ENCODE results near the gene CNKSR1. TPM values are rescaled to one million over a fixed set of nuclear protein-coding genes. Genes with fewer than 3 reads are reported as not detected.

CNKSR1 gene
- total RNA-seq, 1 donor from 2014 or later: 16.5 TPM

- H3K4me3 Mint-ChIP-seq: no peak overlapping the region
- H3K4me1 Mint-ChIP-seq (ENCODE audit: unreplicated experiment): peaks cover 24% of the 10 kb centered on the region
- no peaks in the 10 kb centered on the region for H3K36me3 Mint-ChIP-seq
- H3K27ac Mint-ChIP-seq: peak overlapping the region; percentile 32
- TF ChIP-seq CTCF (conservative IDR thresholded peaks at IDR 0.05): no peak
- H3K9me3 Mint-ChIP-seq: no peaks in the 10 kb centered on the region
- no peak for DNase-seq (ENCODE audit: extremely low spot score, unreplicated experiment)
- peaks cover 18% of the 10 kb centered on the region for H3K27me3 Mint-ChIP-seq
These were observed 23.1 kb downstream of the CNKSR1 start for GRCh38 chr1:26200413-26200812.

- no peak for TF ChIP-seq CTCF (conservative IDR thresholded peaks at IDR 0.05)
- no peak for DNase-seq (ENCODE audit: extremely low spot score, unreplicated experiment)
- Mint-ChIP-seq H3K27me3 (peaks cover 18% of the 10 kb centered on the region), H3K9me3 (no peaks in the 10 kb centered on the region), H3K4me3 (no peak overlapping the region), H3K27ac (no peak overlapping the region), H3K36me3 (no peaks in the 10 kb centered on the region), H3K4me1 (ENCODE audit: unreplicated experiment) (peaks cover 24% of the 10 kb centered on the region)
These were observed 26.5 kb downstream of the CNKSR1 start for GRCh38 chr1:26203642-26204318.

GRCh38 chr1:26210147-26210870 is 33.0 kb downstream of the CNKSR1 start:
- Mint-ChIP-seq H3K4me3 (no peak overlapping the region), H3K9me3 (no peaks in the 10 kb centered on the region), H3K27me3 (no peaks in the 10 kb centered on the region), H3K27ac (no peak overlapping the region), H3K4me1 (ENCODE audit: unreplicated experiment) (no peaks in the 10 kb centered on the region), H3K36me3 (no peaks in the 10 kb centered on the region)
- no peak for DNase-seq (ENCODE audit: extremely low spot score, unreplicated experiment)
- TF ChIP-seq CTCF (conservative IDR thresholded peaks at IDR 0.05): no peak

GRCh38 chr1:26212726-26213125 is 35.4 kb downstream of the CNKSR1 start:
- Mint-ChIP-seq H3K36me3 (no peaks in the 10 kb centered on the region), H3K27ac (no peak overlapping the region), H3K4me3 (no peak overlapping the region), H3K4me1 (ENCODE audit: unreplicated experiment) (no peaks in the 10 kb centered on the region), H3K9me3 (no peaks in the 10 kb centered on the region), H3K27me3 (no peaks in the 10 kb centered on the region)
- DNase-seq (ENCODE audit: extremely low spot score, unreplicated experiment): no peak
- no peak for TF ChIP-seq CTCF (conservative IDR thresholded peaks at IDR 0.05)

GRCh38 chr1:26213335-26213905 is 36.1 kb downstream of the CNKSR1 start:
- Mint-ChIP-seq H3K4me3 (no peak overlapping the region), H3K9me3 (no peaks in the 10 kb centered on the region), H3K36me3 (no peaks in the 10 kb centered on the region), H3K27ac (no peak overlapping the region), H3K4me1 (ENCODE audit: unreplicated experiment) (no peaks in the 10 kb centered on the region), H3K27me3 (no peaks in the 10 kb centered on the region)
- DNase-seq (ENCODE audit: extremely low spot score, unreplicated experiment): no peak
- TF ChIP-seq CTCF (conservative IDR thresholded peaks at IDR 0.05): no peak

All from type B pancreatic cell (in vitro differentiated cells).